ENCODE data around the gene LPIN1.
"Not testable (repeated sequence)": the region's sequence is repeated elsewhere in the genome, so short reads cannot be mapped to it uniquely, and the experiment has no call there.

LPIN1 gene

DNA sequence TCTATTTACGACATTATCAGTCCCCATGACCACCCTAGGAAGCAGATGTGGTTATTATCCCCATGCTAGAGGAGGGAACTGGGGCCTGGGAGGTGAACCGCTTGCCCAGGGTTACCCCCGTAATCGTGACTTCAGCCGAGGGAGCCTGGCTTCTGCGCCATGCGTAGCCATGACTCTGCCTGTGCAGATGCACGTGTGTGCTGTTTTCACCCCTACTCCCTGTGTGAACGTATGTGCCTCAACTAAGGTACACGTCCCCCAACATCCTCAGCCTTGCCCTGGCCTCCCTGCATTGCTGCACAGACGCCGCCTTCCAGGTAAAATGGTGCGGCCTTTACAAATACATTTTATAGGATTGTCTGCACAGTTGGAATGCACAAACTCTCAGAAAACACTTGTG lies 40.2 kb downstream of the LPIN1 start:
- no peak for DNase-seq

DNA sequence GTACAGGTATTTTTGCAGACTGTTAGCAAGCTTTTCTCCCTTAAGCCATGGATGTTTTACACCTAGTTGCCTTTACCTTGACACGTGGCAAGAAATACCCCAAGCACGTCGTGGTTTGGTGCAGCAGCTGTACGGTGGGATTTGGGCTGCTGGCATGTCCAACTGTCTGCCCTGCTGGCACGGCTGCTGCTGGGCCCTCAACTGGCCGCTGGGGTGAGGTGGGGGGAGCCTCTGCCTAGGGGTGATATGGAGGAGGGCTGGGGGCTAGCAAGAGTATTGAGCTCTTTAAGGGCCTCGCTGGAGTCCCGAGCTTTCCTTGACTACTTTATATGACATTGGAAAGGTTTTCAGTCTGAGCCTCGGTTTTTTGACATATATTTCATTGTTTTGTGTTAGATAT lies 41.6 kb downstream of the LPIN1 start:
- no peak for DNase-seq

DNA sequence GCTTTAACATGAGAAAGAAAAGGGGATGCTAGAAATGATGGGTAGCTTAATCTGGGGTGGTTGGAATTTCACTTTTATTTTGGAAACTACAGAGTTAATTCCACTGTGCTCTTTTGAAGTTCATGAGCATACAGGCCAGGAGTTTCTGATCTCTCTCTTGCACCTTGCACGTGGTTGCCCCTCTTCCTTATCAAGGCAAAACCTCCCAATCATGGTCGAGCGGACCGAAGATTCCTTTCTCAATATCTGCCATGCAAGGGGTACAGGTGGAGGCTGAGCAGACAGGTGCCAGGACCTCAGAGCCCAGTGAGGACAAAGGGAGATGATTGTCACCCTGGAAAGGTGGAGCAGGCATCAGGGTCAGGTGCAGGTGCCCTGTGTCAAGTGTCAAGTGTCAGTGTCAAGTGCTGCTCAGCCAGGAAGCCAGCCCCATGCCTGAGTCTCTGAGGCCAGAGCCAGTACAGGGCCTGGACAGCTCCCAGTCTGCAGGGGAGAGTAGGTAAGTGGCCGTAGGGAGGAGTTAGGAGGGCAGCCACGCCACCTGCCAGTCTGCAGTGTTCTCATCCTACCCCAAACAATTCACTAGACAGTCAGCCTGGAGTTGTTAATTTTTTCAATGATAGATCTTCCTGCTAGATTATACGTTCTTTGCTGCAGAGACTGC lies 42.2 kb downstream of the LPIN1 start:
- no peak for DNase-seq

- DNase-seq: no peak
These were observed 42.8 kb downstream of the LPIN1 start for GRCh38 chr2:11789243-11789642.

GRCh38 chr2:11790228-11790627 lies 43.8 kb downstream of the LPIN1 start:
- no peak for DNase-seq

DNA sequence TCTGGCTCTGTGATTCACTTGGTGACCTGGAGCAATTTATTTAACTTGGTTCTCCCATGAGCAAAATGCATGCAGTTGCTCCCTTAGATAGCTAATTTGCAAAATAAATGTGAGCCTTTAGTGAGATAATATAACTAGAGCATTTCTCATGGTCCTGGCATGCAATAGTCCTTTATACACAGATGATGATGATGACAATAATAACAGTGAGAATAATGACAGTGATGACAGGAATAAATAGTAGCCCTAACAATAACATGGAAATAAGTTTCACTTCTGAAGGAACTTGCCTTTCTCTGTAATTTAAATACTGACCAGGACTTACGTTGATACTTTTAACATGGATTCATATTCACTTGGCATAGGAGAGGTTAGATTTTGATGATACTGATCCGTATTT lies 49.2 kb downstream of the LPIN1 start:
- DNase-seq: no peak

DNA sequence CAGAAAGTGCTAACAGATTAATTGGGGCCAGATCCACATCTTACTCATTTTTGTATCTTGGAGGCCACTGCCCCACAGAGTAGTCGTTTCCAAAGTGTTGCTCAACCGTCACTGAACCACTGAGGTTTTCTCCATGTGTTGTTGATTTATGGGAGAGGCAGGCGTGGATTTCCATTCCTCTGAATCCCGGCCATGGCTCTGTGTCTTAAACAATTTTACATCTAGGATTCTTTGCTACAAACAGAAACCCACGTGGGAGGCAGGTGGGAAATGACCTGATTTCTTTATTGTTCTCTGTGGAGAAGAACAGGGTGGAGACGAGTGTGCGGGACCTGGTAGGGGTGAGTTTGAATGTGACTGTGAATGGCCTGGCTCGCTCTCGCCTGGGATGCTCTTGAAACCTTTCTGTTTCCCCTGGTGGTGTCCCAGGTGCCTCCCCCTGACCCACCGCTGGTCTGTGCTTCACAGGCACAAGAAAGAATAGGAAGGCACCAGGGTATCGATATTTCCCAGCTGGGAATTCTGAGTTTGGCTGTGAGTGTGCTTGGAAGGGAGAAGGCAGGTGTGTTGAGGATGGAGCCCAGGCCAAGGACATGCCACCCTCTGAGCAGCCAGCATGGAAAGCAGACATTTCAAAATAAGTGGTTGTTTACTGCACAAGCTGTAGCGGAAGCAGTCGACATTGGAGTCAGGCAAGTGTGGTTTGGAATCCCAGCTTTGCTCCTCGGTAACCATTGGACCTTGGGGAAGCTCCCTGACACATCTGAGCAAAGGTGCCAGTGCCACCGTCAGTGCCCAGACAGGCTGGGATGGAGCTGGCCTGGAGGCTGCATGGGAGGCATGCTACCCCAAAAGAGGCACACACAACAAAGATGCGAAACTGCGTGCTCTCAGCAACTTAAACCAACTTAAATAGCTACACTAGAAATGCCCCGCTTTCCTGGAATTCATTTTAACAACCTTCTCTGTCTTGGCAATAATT lies 50.0 kb downstream of the LPIN1 start:
- DNase-seq: no peak

- no peak for DNase-seq
These were observed 51.4 kb downstream of the LPIN1 start for GRCh38 chr2:11797846-11798245.

GRCh38 chr2:11798701-11799435 lies 52.4 kb downstream of the LPIN1 start:
- DNase-seq: peak; percentile 54

DNA sequence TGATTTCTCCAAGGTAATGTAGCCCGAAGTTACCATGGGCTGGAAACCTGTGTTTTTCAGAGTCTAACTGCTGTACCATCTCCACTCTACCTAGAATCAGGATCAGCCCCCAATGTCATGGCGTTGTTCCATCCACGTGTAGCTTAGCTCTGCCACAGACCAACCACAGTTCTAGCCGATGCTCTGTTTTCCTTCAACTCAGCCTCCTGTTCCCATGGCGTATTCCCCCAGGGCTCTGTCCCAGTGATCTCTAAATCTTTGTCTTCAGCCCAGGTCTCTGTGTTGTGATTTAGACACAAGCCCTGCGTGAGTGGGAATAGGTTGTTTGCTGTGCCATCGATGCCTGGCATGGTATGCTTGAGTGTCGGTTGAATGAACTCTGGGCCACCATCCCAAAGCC lies 53.4 kb downstream of the LPIN1 start:
- no peak for DNase-seq

DNA sequence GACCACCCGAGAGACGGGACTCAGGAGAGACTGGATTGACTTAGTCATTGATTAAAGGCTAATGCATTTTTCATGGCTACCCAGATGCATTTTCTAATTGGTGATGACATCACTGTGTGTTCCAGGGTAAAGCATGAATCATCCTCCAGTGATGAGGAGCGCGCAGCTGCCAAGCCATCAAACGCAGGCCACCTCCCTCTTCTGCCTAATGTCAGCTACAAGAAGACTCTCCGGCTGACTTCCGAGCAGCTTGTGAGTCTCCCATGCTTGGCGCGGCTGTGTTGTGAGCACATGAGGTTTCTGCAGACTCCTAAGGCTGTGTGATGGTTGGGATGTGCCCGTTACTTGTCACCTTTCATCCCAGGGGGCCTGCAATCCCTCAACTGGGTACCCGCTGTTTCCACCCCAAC lies 56.4 kb downstream of the LPIN1 start:
- no peak for DNase-seq

DNA sequence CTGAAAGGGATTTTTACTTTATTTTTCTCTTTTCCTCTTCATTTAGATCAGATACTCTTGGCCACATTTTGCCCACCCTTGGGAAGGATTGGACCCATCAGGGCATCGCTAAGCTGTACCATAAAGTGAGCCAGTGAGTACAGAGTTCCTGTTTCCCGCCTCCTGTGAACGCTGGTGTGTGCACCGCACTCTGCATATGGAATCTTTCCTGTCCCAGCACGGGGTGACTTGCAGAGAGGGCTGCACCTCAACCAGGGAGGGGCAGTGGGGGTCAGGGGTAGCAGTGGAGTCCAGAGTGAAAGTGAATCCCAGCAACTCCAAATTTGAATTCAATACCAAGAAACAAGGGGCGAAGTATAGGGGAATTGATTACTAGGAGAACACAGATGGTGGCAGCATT lies 58.6 kb downstream of the LPIN1 start:
- no peak for DNase-seq

DNA sequence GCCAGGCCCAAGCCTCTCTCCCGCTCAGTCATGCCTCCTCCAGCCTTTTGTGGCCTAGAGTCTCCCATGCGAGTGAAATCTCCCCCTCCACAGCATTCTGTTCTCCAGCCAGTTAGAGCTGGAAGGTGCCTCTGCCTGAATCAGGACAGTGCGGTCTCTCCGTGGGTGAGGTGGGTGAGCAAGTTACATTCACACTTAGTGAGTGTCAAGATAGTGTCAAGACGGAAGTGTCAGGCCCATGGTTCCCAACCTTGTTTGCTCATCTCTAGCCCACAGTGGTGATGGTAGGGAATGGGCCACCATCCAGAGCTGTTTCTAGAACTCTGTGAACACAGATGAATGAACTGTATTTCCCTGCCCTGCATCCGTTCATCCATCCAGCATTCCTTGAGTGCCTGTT lies 59.5 kb downstream of the LPIN1 start:
- no peak for DNase-seq

- no peak for DNase-seq
These were observed 61.0 kb downstream of the LPIN1 start for GRCh38 chr2:11807156-11808015.

- no peak for DNase-seq
These were observed 61.6 kb downstream of the LPIN1 start for GRCh38 chr2:11808016-11808400.

DNA sequence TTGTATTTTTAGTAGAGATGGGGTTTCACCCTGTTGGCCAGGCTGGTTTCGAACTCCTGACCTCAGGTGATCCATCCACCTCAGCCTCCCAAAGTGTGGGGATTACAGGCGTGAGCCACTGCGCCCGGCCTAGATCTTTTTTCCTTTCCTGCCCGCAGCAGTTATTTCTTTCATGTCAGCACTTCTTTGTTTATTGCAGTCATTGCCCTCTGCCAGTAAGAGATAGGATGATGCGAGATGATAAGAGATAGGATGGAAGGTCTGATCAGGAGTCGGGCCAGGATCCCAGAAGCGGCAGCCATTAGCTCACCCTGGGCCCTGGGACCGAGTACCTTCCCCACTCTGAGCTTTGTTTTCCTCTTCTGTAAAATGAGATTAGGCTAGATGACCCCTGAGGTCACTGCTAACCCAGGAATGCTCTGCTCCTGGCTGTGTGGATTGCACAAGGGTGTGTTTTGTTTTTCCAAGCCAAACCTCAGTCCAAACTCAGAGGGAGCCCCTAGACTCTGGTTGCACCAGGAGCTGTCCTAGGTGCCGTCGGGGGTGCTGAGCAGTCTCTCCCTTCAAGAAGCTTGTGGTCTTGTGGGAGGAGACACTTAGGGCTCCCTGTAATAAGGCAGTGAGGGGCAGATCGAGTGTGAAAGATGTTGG lies 63.3 kb downstream of the LPIN1 start:
- DNase-seq: no peak

DNA sequence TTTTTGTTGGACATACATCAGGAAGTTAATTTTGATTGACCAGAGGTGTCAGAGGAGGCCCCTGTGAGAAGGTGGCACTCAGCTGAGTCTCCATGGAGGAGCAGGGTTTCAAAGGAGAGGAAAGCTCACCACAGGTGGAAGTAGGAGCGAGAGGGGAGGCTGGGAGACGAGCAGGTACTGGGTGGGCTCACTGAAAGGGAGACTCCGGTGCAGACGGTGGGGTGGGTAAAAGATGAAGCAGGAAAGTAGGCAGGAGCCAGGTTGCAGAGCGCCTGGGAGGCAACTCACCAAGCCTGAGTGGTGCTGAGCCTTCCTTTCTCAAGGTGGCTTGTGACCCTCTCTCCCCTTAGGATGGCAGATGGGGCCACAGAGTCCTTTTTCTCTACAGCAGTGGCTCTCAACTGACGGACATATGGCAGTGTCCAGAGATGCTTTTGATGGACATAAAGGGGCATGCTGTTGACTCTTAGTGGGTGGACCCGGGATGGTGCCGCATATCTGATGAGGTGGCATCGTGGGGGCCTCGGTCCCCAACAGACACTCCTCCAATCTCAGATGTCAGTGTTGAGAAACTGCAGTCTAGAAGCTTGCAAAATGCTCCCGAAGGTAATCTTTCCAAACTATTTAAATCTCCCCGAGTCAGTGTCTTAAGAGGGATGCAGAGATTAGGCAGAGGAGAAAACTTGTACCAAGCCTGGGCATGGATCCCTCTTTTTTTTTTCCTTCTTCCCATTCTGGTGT lies 64.0 kb downstream of the LPIN1 start:
- no peak for DNase-seq

DNA sequence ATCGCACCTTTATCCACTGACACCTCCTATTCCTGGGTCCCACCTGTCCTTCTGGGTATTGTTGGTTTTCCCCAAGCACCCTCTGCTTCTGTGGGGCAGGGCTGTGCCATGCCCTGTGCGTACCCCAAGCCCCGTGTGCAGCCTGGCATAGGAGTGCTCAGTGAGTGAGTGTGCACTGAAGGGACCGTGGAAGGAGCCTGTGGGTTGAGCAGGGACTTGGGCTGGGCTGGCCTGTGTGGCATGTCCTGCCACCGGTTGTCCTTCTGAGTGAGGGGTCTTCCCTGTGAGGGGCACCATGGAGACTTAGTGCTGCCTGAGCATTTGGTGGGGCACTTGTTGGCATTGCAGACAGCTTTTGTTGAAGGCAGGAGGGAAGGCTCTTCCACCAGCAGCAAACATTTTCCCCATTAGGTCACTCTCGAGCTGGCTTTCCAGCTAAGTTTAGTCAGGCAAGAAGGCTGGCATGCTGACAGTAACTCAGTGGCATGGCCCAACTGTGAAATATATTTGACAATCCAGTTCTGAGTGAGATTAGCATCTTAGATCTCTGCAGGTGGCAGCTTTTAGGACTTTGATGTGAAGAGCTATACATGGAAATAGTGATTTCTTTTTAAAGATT lies 64.7 kb downstream of the LPIN1 start:
- no peak for DNase-seq

GRCh38 chr2:11812466-11813248 lies 66.2 kb downstream of the LPIN1 start:
- no peak for DNase-seq

DNA sequence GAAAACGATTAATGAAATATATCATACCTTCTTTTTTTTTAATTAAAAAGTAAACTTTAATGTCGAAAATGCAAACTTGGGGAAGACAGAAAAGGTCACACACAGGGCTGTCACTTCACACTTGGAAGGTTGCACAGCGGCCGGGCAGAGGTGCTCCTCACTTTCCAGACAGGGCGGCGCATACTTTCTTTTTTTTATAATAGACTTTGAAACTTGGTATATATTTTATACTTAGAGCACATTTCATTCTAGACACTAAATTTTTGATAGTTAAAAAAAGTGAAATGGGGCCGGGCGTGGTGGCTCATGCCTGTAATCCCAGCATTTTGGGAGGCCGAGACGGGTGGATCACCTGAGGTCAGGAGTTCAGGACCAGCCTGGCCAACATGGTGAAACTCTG lies 66.9 kb downstream of the LPIN1 start:
- DNase-seq: not testable (repeated sequence)
